ENCODE measurements around the gene AP2A2. TPM values are rescaled to one million over a fixed set of nuclear protein-coding genes. Genes with fewer than 3 reads are reported as not detected.

The AP2A2 gene
- total RNA-seq, 1 donor from 2014 or later: 69.7 TPM

- Mint-ChIP-seq H3K36me3 (ENCODE audit: low read depth) (peaks cover 10% of the 10 kb centered on the region), H3K4me3 (ENCODE audit: unreplicated experiment) (no peak overlapping the region), H3K27ac (ENCODE audit: unreplicated experiment) (no peak overlapping the region), H3K27me3 (ENCODE audit: low read depth) (no peaks in the 10 kb centered on the region), H3K9me3 (ENCODE audit: low read depth) (no peaks in the 10 kb centered on the region), H3K4me1 (ENCODE audit: low read depth) (no peaks in the 10 kb centered on the region)
- TF ChIP-seq CTCF (IDR thresholded peaks at IDR 0.05): no peak
- DNase-seq (ENCODE audit: low spot score): no peak
These were observed 36.4 kb upstream of the AP2A2 start for GRCh38 chr11:889257-889656.

GRCh38 chr11:889687-890475, 35.8 kb upstream of the AP2A2 start:
- Mint-ChIP-seq H3K27ac (ENCODE audit: unreplicated experiment) (no peak overlapping the region), H3K4me3 (ENCODE audit: unreplicated experiment) (no peak overlapping the region), H3K4me1 (ENCODE audit: low read depth) (no peaks in the 10 kb centered on the region), H3K27me3 (ENCODE audit: low read depth) (no peaks in the 10 kb centered on the region), H3K36me3 (ENCODE audit: low read depth) (peaks cover 10% of the 10 kb centered on the region), H3K9me3 (ENCODE audit: low read depth) (no peaks in the 10 kb centered on the region)
- no peak for DNase-seq (ENCODE audit: low spot score)
- TF ChIP-seq CTCF (IDR thresholded peaks at IDR 0.05): no peak

- DNase-seq (ENCODE audit: low spot score): no peak
- H3K9me3 Mint-ChIP-seq (ENCODE audit: low read depth): no peaks in the 10 kb centered on the region
- H3K36me3 Mint-ChIP-seq (ENCODE audit: low read depth): peaks cover 10% of the 10 kb centered on the region
- H3K4me3 Mint-ChIP-seq (ENCODE audit: unreplicated experiment): no peak overlapping the region
- no peaks in the 10 kb centered on the region for H3K4me1 Mint-ChIP-seq (ENCODE audit: low read depth)
- no peaks in the 10 kb centered on the region for H3K27me3 Mint-ChIP-seq (ENCODE audit: low read depth)
- TF ChIP-seq CTCF (IDR thresholded peaks at IDR 0.05): no peak
- H3K27ac Mint-ChIP-seq (ENCODE audit: unreplicated experiment): no peak overlapping the region
These were observed 34.7 kb upstream of the AP2A2 start for GRCh38 chr11:890794-891540.

GRCh38 chr11:893008-893654, 32.5 kb upstream of the AP2A2 start:
- DNase-seq (ENCODE audit: low spot score): no peak
- Mint-ChIP-seq H3K4me3 (ENCODE audit: unreplicated experiment) (no peak overlapping the region), H3K36me3 (ENCODE audit: low read depth) (peaks cover 2% of the 10 kb centered on the region), H3K27ac (ENCODE audit: unreplicated experiment) (no peak overlapping the region), H3K9me3 (ENCODE audit: low read depth) (no peaks in the 10 kb centered on the region), H3K4me1 (ENCODE audit: low read depth) (no peaks in the 10 kb centered on the region), H3K27me3 (ENCODE audit: low read depth) (no peaks in the 10 kb centered on the region)
- no peak for TF ChIP-seq CTCF (IDR thresholded peaks at IDR 0.05)

GRCh38 chr11:894575-895201, 31.0 kb upstream of the AP2A2 start:
- no peaks in the 10 kb centered on the region for H3K9me3 Mint-ChIP-seq (ENCODE audit: low read depth)
- H3K27ac Mint-ChIP-seq (ENCODE audit: unreplicated experiment): no peak overlapping the region
- H3K4me1 Mint-ChIP-seq (ENCODE audit: low read depth): no peaks in the 10 kb centered on the region
- H3K4me3 Mint-ChIP-seq (ENCODE audit: unreplicated experiment): no peak overlapping the region
- no peak for DNase-seq (ENCODE audit: low spot score)
- H3K36me3 Mint-ChIP-seq (ENCODE audit: low read depth): peaks cover 2% of the 10 kb centered on the region
- no peaks in the 10 kb centered on the region for H3K27me3 Mint-ChIP-seq (ENCODE audit: low read depth)
- TF ChIP-seq CTCF (IDR thresholded peaks at IDR 0.05): no peak

Data from chondrocyte (in vitro differentiated cells).